Activated T-cell treated with anti-CD3 and anti-CD28 coated beads, Interleukin-2, amount 50 U/mL, for 48 hours (primary cell): ENCODE results near the gene ERCC2.
"Not testable (repeated sequence)": the region's sequence is repeated elsewhere in the genome, so short reads cannot be mapped to it uniquely, and the experiment has no call there.

Experiments used
- DNase-seq, 2 experiments: peaks; one replicate each; pipeline ENCODE4 v3.0.0-alpha.2; 2020

Gene ERCC2

GRCh38 chr19:45352914-45353796 lies 17.2 kb downstream of the ERCC2 start:
- no peak for DNase-seq

GRCh38 chr19:45352471-45352870 lies 17.9 kb downstream of the ERCC2 start:
- DNase-seq = no peak

GRCh38 chr19:45352062-45352461 lies 18.3 kb downstream of the ERCC2 start:
- DNase-seq = no peak

GRCh38 chr19:45351401-45351952 lies 18.9 kb downstream of the ERCC2 start:
- no peak for DNase-seq

GRCh38 chr19:45350477-45351058 lies 19.8 kb downstream of the ERCC2 start:
- DNase-seq = no peak

- no peak for DNase-seq
Measured at GRCh38 chr19:45349430-45349941, 20.9 kb downstream of the ERCC2 start.

GRCh38 chr19:45349126-45349415 lies 21.3 kb downstream of the ERCC2 start:
- no peak for DNase-seq

GRCh38 chr19:45348367-45349125 lies 21.8 kb downstream of the ERCC2 start:
- DNase-seq = no peak

GRCh38 chr19:45347570-45348366 lies 22.6 kb downstream of the ERCC2 start:
- no peak for DNase-seq

GRCh38 chr19:45346449-45346848 lies 23.9 kb downstream of the ERCC2 start:
- no peak for DNase-seq

- no peak for DNase-seq
Measured at GRCh38 chr19:45345506-45345860, 24.9 kb downstream of the ERCC2 start.

- no peak for DNase-seq
Measured at GRCh38 chr19:45344621-45345505, 25.5 kb downstream of the ERCC2 start.

GRCh38 chr19:45342911-45343310 lies 27.5 kb downstream of the ERCC2 start:
- no peak for DNase-seq

GRCh38 chr19:45340899-45341453 lies 29.4 kb downstream of the ERCC2 start:
- DNase-seq = no peak

GRCh38 chr19:45340232-45340898 lies 30.0 kb downstream of the ERCC2 start, which contains the start of gene KLC3:
Gene KLC3, plus strand, starts transcription at chr19:45340750. Its CDS starts 4,792 bp downstream, at chr19:45345542.
- DNase-seq = peak; percentile 52 to 67

GRCh38 chr19:45339629-45340028 lies 30.7 kb downstream of the ERCC2 start:
- no peak for DNase-seq

GRCh38 chr19:45336696-45337251 lies 33.6 kb downstream of the ERCC2 start:
- no peak for DNase-seq

- not testable (repeated sequence) for DNase-seq
Measured at GRCh38 chr19:45334881-45335280, 35.5 kb downstream of the ERCC2 start.

GRCh38 chr19:45333609-45334303 lies 36.6 kb downstream of the ERCC2 start:
- DNase-seq = no peak
